ENCODE results near the gene ITGA3. TPM values are rescaled to one million over a fixed set of nuclear protein-coding genes. Genes with fewer than 3 reads are reported as not detected.

The ITGA3 gene
- total RNA-seq, 1 experiment from 2014 or later = 22.5 TPM

GRCh38 chr17:50081757-50082156, 25.8 kb downstream of the ITGA3 start:
- H2BK15ac ChIP-seq (ENCODE audit: low read depth, low read length) = no peak overlapping the region
- H2BK20ac ChIP-seq (ENCODE audit: low read depth, low read length, poor library complexity, severe bottlenecking) = no peak overlapping the region
- no peak overlapping the region for H3K18ac ChIP-seq (ENCODE audit: insufficient read length, low read depth, low read length)
- no peak overlapping the region for H4K91ac ChIP-seq (ENCODE audit: insufficient read length, low read depth, low read length)
- H3K79me1 ChIP-seq (ENCODE audit: insufficient read depth, low read depth, low read length, poor library complexity, severe bottlenecking) = no peaks in the 10 kb centered on the region
- no peak overlapping the region for H3K14ac ChIP-seq (ENCODE audit: insufficient read depth, low read length)
- no peak overlapping the region for H2AFZ ChIP-seq (ENCODE audit: low read length)
- H3K9me3 ChIP-seq (ENCODE audit: control insufficient read depth, low read depth, low read length) = no peaks in the 10 kb centered on the region
- no peaks in the 10 kb centered on the region for H4K20me1 ChIP-seq (ENCODE audit: control insufficient read depth, insufficient read depth, insufficient read length)
- no peak overlapping the region for H3K4me2 ChIP-seq (ENCODE audit: insufficient read depth, insufficient read length, low read length)
- H2BK5ac ChIP-seq (ENCODE audit: insufficient read length, low read length) = no peak overlapping the region
- no peaks in the 10 kb centered on the region for H3K4me1 ChIP-seq (ENCODE audit: insufficient read depth, low read length)
- no peak overlapping the region for H3K9ac ChIP-seq (ENCODE audit: extremely low read depth, insufficient read length, low read length)
- H3K23me2 ChIP-seq (ENCODE audit: insufficient read length, low read depth, low read length, poor library complexity, severe bottlenecking) = no peaks in the 10 kb centered on the region
- H3K23ac ChIP-seq (ENCODE audit: insufficient read length, low read depth, low read length) = no peak overlapping the region
- WGBS (ENCODE audit: extremely low coverage, insufficient read length, low lambda C conversion rate) = no CpG with 5 or more reads among the region's 5 CpGs
- H3K4ac ChIP-seq (ENCODE audit: low read depth, low read length) = no peak overlapping the region
- TF ChIP-seq CTCF (conservative IDR thresholded peaks at IDR 0.05) = no peak
- H4K5ac ChIP-seq (ENCODE audit: insufficient read length, low read depth, low read length) = no peak overlapping the region
- H3K56ac ChIP-seq (ENCODE audit: insufficient read length, low read depth, low read length) = no peak overlapping the region
- no peak overlapping the region for H4K8ac ChIP-seq (replicated peaks; ENCODE audit: insufficient read length, low read depth, low read length)
- H3T11ph ChIP-seq (ENCODE audit: low read length) = no peak overlapping the region
- H2AK5ac ChIP-seq (ENCODE audit: insufficient read length, low read length) = no peak overlapping the region
- no peaks in the 10 kb centered on the region for H3K27me3 ChIP-seq (ENCODE audit: insufficient read depth, low read length)
- no peak overlapping the region for H2BK120ac ChIP-seq (ENCODE audit: low read depth, low read length, poor library complexity, severe bottlenecking)
- no peaks in the 10 kb centered on the region; a peak in 1 of 5 replicates for H3K9me3 Mint-ChIP-seq
- no peak for DNase-seq
- no peak overlapping the region for H2BK12ac ChIP-seq (ENCODE audit: insufficient read length, low read depth, low read length)
- no peak overlapping the region for H3K27ac ChIP-seq (ENCODE audit: insufficient read length, low read depth, low read length)
- H3K4me1 Mint-ChIP-seq = peaks cover 0 to 4% of the 10 kb centered on the region in 2 experiments; a peak in 2 of 4 replicates
- H3K27me3 Mint-ChIP-seq (ENCODE audit: low read depth) = no peaks in the 10 kb centered on the region
- no peak overlapping the region for H3K4me3 Mint-ChIP-seq
- peaks cover 1 to 18% (median 5%) of the 10 kb centered on the region in 3 experiments; a peak in 6 of 7 replicates for H3K36me3 Mint-ChIP-seq (ENCODE audit: insufficient read depth in 1 of 3, low read depth in 3 of 3)
- no peaks in the 10 kb centered on the region for H3K79me2 ChIP-seq (ENCODE audit: insufficient read depth, low read length)
- H3K27ac Mint-ChIP-seq = no peak overlapping the region
